Activated CD4-positive, alpha-beta T cell treated with anti-CD3 and anti-CD28 coated beads, Interleukin-2, amount 10 ng/mL, durations not matched to agents 24 days and 14 days (primary cell): ENCODE measurements around the gene UBE2F. TPM values are rescaled to one million over a fixed set of nuclear protein-coding genes. Genes with fewer than 3 reads are reported as not detected.
A peak's percentile ranks its signal among the peaks of the same experiment; 100 is the strongest.

Source experiments
- DNase-seq: peaks from one replicate; pipeline ENCODE4 v3.0.0; 2022
- H3K27ac Mint-ChIP-seq: one replicate; pipeline ENCODE4 v1.8.0; 2022; ENCODE audit warnings: mild to moderate bottlenecking, mixed read lengths
- H3K27me3 Mint-ChIP-seq: one replicate; pipeline ENCODE4 v1.8.0; 2022; ENCODE audit warnings: mixed read lengths
- H3K36me3 Mint-ChIP-seq: one replicate; pipeline ENCODE4 v1.8.0; 2022; ENCODE audit warnings: low read depth, mild to moderate bottlenecking, mixed read lengths
- H3K4me1 Mint-ChIP-seq: one replicate; pipeline ENCODE4 v1.8.0; 2021; ENCODE audit warnings: mixed read lengths
- H3K4me3 Mint-ChIP-seq: one replicate; pipeline ENCODE4 v1.8.0; 2022; ENCODE audit warnings: mild to moderate bottlenecking, moderate library complexity, mixed read lengths
- H3K9me3 Mint-ChIP-seq: one replicate; pipeline ENCODE4 v1.8.0; 2021; ENCODE audit warnings: mixed read lengths
- intact Hi-C: fragments of 100-400 bp; cut with micrococcal nuclease; formaldehyde crosslinking; loops from one replicate; pipeline ENCODE4 v1.15.1; 2023
- total RNA-seq: library from RNA; stranded (reverse); gene quantifications from 2 replicates; pipeline ENCODE4 v1.2.3, GENCODE V29; 2022

Gene UBE2F
- total RNA-seq, 1 donor from 2014 or later = 124 TPM

DNA sequence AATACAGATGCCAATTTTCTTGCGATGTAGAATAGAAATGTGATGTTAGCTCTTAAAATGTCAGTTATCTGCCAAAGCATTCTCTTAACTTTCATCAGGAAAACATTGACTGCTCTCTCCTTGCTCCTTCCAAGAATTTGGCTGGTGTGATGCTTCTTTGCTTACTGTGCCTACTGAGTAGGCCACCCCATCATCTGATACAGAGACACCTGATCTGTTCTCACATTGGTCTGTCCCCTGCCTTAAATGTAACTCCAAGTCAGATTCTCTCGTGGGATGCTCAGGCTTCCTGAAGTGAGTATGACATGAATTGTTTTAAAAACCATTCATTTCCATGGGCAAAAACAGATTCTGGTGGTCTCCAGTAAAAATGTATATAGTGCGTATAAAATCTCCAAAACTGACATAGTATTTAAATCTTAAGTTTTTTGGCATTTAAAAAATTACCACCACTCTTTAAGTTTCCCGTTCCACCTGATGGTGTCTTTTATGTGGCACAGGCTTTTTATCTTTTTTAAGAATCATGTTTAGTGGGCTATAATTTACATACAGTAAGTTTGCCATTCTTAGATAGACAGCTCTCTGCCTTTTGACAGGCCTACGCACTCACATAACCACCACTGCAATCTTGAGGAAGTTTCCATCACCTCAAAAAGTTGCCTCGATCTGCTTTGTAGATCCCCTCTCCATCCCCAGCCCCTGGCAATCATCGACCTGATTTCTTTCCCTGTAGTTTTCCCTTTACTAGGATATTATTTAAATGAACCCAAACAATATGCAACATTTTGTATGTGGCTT is 36.6 kb downstream of the UBE2F start:
- peak; percentile 69 for DNase-seq
- intact Hi-C loops = loop anchor here (1.0 to 10.0 kb wide), 2 partner anchors 22 to 569 kb away; no protein-coding TSS in a partner anchor
- H3K9me3 Mint-ChIP-seq = peaks cover 7% of the 10 kb centered on the region
- peaks cover 1% of the 10 kb centered on the region for H3K27me3 Mint-ChIP-seq
- peak overlapping the region; percentile 97 for H3K27ac Mint-ChIP-seq
- peaks cover 62% of the 10 kb centered on the region for H3K36me3 Mint-ChIP-seq
- peak overlapping the region; percentile 61 for H3K4me3 Mint-ChIP-seq
- peaks cover 53% of the 10 kb centered on the region for H3K4me1 Mint-ChIP-seq

DNA sequence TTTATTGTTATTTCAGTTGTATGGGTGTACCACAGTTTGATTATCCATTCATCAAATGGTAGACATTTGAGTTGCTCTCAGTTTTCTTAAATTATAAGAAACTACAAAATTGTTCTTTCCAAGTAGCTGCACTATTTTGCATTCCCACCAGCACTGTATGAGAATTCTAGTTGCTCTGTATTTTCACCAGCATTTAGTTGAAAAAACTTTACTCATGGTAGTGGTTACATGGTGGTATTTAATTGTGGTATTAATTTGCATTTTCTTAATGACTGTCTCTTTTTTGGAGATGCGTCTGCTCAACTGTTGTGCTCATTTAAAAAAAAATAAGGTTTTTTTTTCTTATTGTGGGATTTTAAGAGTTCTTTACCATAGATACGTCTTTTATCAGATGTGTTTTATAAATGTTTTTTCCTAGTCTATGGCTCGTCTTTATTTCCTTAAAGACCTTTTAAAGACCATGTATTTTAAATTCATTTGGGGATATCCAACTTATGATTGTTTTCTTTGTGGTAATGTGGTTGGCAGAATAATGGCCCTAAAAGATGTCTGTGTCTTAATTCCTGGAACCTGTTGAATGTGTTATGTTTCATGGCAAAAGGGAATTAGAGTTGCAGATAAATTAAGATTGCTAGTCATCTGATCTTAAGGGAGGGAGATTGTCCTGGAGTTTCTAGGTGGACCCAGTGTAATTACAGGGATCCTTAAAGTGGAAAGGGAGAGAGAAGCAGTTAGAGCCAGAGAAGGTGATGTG is 37.4 kb downstream of the UBE2F start:
- H3K36me3 Mint-ChIP-seq = peaks cover 60% of the 10 kb centered on the region
- peaks cover 7% of the 10 kb centered on the region for H3K9me3 Mint-ChIP-seq
- no peak for DNase-seq
- peak overlapping the region; percentile 61 for H3K4me3 Mint-ChIP-seq
- H3K27me3 Mint-ChIP-seq = no peaks in the 10 kb centered on the region
- peaks cover 53% of the 10 kb centered on the region for H3K4me1 Mint-ChIP-seq
- peak overlapping the region; percentile 97 for H3K27ac Mint-ChIP-seq
- intact Hi-C loops = loop anchor here (10.0 kb wide), 1 partner anchor 569 kb away; no protein-coding TSS in a partner anchor

DNA sequence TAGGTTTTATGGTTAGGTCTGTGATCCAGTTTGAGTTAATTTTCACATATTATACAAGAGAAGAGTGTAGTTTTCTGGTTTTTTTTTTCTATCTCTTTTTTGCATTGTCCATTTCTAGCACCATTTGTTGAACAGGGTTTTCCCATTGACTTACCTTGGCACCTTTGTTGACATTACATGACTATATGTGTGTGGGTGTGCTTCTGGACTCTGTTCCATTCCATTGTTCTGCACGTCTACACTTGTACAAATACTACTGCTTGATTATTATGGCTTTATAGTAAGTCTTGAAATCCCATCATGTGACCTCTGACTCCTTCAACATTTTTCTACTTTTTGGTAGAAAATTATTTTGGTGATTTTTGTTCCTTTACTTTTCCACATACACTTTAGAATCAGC is 38.7 kb downstream of the UBE2F start:
- DNase-seq = no peak
- peaks cover 7% of the 10 kb centered on the region for H3K9me3 Mint-ChIP-seq
- peaks cover 58% of the 10 kb centered on the region for H3K36me3 Mint-ChIP-seq
- intact Hi-C loops = loop anchor here (10.0 kb wide), 1 partner anchor 571 kb away; no protein-coding TSS in a partner anchor
- peak overlapping the region; percentile 3 for H3K4me3 Mint-ChIP-seq
- H3K4me1 Mint-ChIP-seq = peaks cover 56% of the 10 kb centered on the region
- peak overlapping the region; percentile 83 for H3K27ac Mint-ChIP-seq
- no peaks in the 10 kb centered on the region for H3K27me3 Mint-ChIP-seq

DNA sequence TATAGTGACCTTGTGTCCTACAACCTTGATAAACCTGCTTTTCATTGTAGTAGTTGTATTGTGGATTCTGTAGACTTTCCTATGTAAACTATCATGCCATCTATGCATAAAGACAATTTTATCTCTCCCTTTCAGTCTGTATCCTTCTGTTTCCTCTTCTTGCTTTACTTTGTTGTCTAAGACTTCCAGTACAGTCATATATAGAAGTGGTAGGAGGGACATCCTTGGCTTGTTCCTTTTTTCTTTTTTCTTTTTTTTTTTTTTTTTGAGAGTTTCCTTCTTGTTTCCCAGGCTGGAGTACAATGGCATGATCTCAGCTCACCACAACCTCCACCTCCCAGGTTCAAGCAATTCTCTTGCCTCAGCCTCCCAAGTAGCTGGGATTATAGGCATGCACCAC is 39.7 kb downstream of the UBE2F start:
- peak overlapping the region; percentile 6 for H3K4me3 Mint-ChIP-seq
- peaks cover 62% of the 10 kb centered on the region for H3K4me1 Mint-ChIP-seq
- H3K27me3 Mint-ChIP-seq = no peaks in the 10 kb centered on the region
- H3K36me3 Mint-ChIP-seq = peaks cover 65% of the 10 kb centered on the region
- intact Hi-C loops = loop anchor here (10.0 kb wide), 1 partner anchor 572 kb away; no protein-coding TSS in a partner anchor
- peak overlapping the region; percentile 83 for H3K27ac Mint-ChIP-seq
- no peak for DNase-seq
- peaks cover 7% of the 10 kb centered on the region for H3K9me3 Mint-ChIP-seq

- no peak for DNase-seq
- H3K4me3 Mint-ChIP-seq = no peak overlapping the region
- peaks cover 74% of the 10 kb centered on the region for H3K36me3 Mint-ChIP-seq
- H3K27me3 Mint-ChIP-seq = no peaks in the 10 kb centered on the region
- H3K27ac Mint-ChIP-seq = no peak overlapping the region
- peaks cover 7% of the 10 kb centered on the region for H3K9me3 Mint-ChIP-seq
- H3K4me1 Mint-ChIP-seq = peaks cover 62% of the 10 kb centered on the region
- intact Hi-C loops = loop anchor here (10.0 kb wide), 1 partner anchor 573 kb away; no protein-coding TSS in a partner anchor
Measured at GRCh38 chr2:238007924-238008323, 41.1 kb downstream of the UBE2F start.

DNA sequence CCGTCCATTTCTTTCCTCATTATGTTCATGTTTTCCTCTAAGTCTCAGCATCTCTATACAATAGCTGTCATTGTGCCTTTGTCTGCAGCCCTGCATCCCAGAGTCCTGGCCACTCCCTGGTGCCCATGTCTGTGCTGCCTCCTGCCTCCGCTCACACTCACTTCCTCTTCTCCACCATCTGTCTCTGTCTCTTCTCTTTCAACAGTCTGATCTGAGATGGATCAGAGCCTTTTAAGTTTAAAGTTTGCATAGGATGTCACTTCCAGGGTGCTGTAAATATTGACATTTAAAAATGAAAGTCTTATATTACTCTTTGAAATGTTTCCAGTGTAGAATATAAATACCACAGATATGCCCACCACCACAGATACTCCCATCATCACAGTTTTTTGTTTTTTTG is 42.7 kb downstream of the UBE2F start:
- peaks cover 48% of the 10 kb centered on the region for H3K4me1 Mint-ChIP-seq
- H3K36me3 Mint-ChIP-seq = peaks cover 71% of the 10 kb centered on the region
- no peak for DNase-seq
- H3K27ac Mint-ChIP-seq = peak overlapping the region; percentile 92
- intact Hi-C loops = loop anchor here (1.0 to 10.0 kb wide), 2 partner anchors 11 to 575 kb away; no protein-coding TSS in a partner anchor
- peaks cover 7% of the 10 kb centered on the region for H3K9me3 Mint-ChIP-seq
- peak overlapping the region; percentile 67 for H3K4me3 Mint-ChIP-seq
- H3K27me3 Mint-ChIP-seq = no peaks in the 10 kb centered on the region

- intact Hi-C loops = loop anchor here (10.0 kb wide), 1 partner anchor 156 kb away; the partner anchor contains the start of gene RAMP1
- DNase-seq = no peak
- Mint-ChIP-seq H3K36me3 (peaks cover 64% of the 10 kb centered on the region), H3K27me3 (no peaks in the 10 kb centered on the region), H3K9me3 (peaks cover 7% of the 10 kb centered on the region), H3K4me1 (peaks cover 42% of the 10 kb centered on the region), H3K27ac (peak overlapping the region; percentile 79), H3K4me3 (no peak overlapping the region)
Measured at GRCh38 chr2:238010572-238010971, 43.8 kb downstream of the UBE2F start.

DNA sequence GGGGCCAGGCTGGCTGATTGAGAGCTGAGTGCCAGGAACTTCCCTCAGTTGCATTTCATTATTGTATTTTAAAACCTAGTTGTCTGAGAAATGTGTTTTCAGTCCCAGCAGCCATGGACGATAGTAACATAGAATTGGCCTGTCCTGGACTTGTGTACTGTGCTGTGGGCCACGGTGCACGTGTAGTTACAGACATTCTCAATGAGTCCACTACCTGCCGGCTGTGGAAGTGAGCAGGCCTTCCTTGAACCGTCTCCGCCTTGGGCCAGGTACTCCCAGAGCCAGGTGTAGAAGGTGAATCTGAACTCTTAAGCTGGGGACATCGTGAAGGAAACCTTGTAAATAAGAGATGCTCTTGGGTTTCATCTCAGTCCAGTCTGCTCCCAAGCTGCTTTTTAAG is 47.0 kb downstream of the UBE2F start:
- Mint-ChIP-seq H3K4me1 (peaks cover 24% of the 10 kb centered on the region), H3K27me3 (no peaks in the 10 kb centered on the region), H3K4me3 (no peak overlapping the region), H3K27ac (no peak overlapping the region), H3K9me3 (no peaks in the 10 kb centered on the region), H3K36me3 (peaks cover 54% of the 10 kb centered on the region)
- intact Hi-C loops = loop anchor here (10.0 kb wide), 1 partner anchor 159 kb away; the partner anchor contains the start of gene RAMP1
- DNase-seq = no peak

DNA sequence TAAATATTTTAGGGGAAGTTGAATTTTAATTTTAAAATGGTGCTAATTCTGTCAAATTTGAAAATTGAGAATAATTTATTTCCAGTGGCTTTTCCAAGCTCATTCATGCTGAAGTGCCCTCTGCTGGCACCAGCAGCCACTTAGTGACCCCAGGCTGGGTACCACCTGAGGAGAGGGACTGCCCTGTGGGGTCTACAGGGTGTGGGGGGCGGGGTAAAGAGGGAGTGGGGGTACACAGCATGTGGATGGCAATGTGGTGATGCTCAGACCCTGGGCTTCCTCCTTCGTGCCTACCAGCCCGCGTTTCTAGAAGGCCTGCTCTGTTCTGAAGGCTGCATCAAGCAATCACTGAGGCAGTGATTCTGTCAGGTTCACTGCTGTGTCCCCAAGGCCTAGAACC is 48.9 kb downstream of the UBE2F start:
- peaks cover 54% of the 10 kb centered on the region for H3K36me3 Mint-ChIP-seq
- intact Hi-C loops = loop anchor here (10.0 kb wide), 1 partner anchor 161 kb away; the partner anchor contains the start of gene RAMP1

GRCh38 chr2:238016526-238016925 is 49.7 kb downstream of the UBE2F start:
- H3K27ac Mint-ChIP-seq = no peak overlapping the region
- intact Hi-C loops = loop anchor here (10.0 kb wide), 1 partner anchor 162 kb away; the partner anchor contains the start of gene RAMP1
- H3K9me3 Mint-ChIP-seq = no peaks in the 10 kb centered on the region
- no peaks in the 10 kb centered on the region for H3K27me3 Mint-ChIP-seq
- H3K36me3 Mint-ChIP-seq = peaks cover 55% of the 10 kb centered on the region
- H3K4me1 Mint-ChIP-seq = peaks cover 11% of the 10 kb centered on the region
- no peak overlapping the region for H3K4me3 Mint-ChIP-seq
- no peak for DNase-seq

More for the DNA sequence above, 48.9 kb downstream of the UBE2F start:
- H3K9me3 Mint-ChIP-seq = no peaks in the 10 kb centered on the region
- H3K4me1 Mint-ChIP-seq = peaks cover 16% of the 10 kb centered on the region
- H3K27me3 Mint-ChIP-seq = no peaks in the 10 kb centered on the region
- no peak overlapping the region for H3K4me3 Mint-ChIP-seq
- no peak for DNase-seq
- H3K27ac Mint-ChIP-seq = no peak overlapping the region

DNA sequence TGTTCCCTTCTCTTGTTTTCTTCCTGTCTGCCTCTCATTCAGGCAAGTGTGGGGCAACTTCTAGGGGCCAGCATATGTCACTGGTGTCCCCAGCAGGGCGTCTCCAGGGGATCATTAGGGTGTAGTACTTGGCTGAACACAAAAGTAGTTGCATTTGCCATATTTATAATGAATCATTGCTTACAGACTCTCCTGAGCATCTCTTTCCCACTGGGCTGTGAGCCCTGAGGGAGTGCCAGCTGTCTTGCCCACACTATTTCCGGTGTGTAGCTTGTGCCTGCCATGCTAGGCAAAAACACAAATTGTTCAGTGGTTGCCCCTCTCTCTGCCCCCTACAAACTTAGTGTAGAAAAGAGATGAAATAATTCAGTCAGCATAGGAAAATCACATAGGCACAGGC is 53.1 kb downstream of the UBE2F start:
- no peaks in the 10 kb centered on the region for H3K9me3 Mint-ChIP-seq
- intact Hi-C loops = loop anchor here (10.0 kb wide), 1 partner anchor 165 kb away; the partner anchor contains the start of gene RAMP1
- H3K36me3 Mint-ChIP-seq = peaks cover 40% of the 10 kb centered on the region
- peaks cover 21% of the 10 kb centered on the region for H3K4me1 Mint-ChIP-seq
- DNase-seq = no peak
- no peaks in the 10 kb centered on the region for H3K27me3 Mint-ChIP-seq
- H3K27ac Mint-ChIP-seq = peak overlapping the region; percentile 66
- H3K4me3 Mint-ChIP-seq = no peak overlapping the region

GRCh38 chr2:238020816-238021215 is 54.0 kb downstream of the UBE2F start:
- no peaks in the 10 kb centered on the region for H3K9me3 Mint-ChIP-seq
- H3K27ac Mint-ChIP-seq = no peak overlapping the region
- DNase-seq = no peak
- no peaks in the 10 kb centered on the region for H3K27me3 Mint-ChIP-seq
- H3K4me1 Mint-ChIP-seq = peaks cover 29% of the 10 kb centered on the region
- H3K4me3 Mint-ChIP-seq = no peak overlapping the region
- intact Hi-C loops = no loop called here
- H3K36me3 Mint-ChIP-seq = peaks cover 48% of the 10 kb centered on the region

DNA sequence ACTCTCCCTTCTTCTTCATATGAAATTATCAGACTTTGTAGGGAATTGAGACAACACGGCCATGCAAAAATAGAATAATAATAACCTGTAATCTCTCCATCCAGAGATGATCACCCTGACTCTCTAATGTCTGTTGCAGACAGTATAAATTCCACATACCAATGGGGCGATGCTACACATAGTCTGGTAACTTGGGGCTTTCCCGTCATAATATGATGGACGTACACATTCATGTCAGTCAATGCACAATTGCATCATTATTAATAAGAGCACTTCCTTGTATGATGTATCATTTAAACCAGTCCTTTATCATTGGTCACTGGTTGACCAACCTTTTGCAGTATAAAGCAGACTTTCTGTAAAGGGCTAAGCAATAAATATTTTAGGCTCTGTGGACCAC is 54.5 kb downstream of the UBE2F start:
- H3K4me1 Mint-ChIP-seq = peaks cover 29% of the 10 kb centered on the region
- intact Hi-C loops = no loop called here
- H3K27ac Mint-ChIP-seq = no peak overlapping the region
- H3K36me3 Mint-ChIP-seq = peaks cover 51% of the 10 kb centered on the region
- DNase-seq = no peak
- no peak overlapping the region for H3K4me3 Mint-ChIP-seq
- no peaks in the 10 kb centered on the region for H3K9me3 Mint-ChIP-seq
- H3K27me3 Mint-ChIP-seq = no peaks in the 10 kb centered on the region
